ENCODE results near the gene NLK. TPM values are rescaled to one million over a fixed set of nuclear protein-coding genes. Genes with fewer than 3 reads are reported as not detected.

Gene NLK
- polyA plus RNA-seq, 1 donor from 2014 or later, result 81.7 TPM

DNA sequence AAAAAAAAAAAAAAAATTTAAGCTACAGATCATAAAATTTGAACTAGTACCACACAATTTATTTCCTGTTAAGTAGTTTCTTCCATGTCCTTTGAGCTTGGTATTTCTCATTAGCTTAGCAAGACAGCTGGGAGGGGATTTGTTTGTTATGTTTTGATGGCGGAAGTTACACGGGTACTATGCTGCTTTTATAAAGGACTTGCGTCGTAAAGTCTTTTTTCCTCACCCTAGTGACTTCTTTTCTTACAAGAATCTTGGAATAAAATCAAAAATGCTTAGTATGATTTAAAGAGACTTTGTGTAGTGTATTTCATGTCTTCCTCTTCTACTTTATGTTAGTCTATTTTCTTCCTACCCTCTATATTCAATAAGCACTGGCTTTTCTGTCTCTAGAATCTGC is 89.1 kb downstream of the NLK start:
- Histone ChIP-seq H2AFZ (ENCODE audit: low read depth, low read length) (no peak overlapping the region), H3K36me3 (ENCODE audit: insufficient read depth, low read length) (no peaks in the 10 kb centered on the region), H3K9me3 (ENCODE audit: low read length) (no peaks in the 10 kb centered on the region), H3F3A (ENCODE audit: insufficient read depth, low read length, poor library complexity, severe bottlenecking) (no peaks in the 10 kb centered on the region), H3K79me2 (replicated peaks; ENCODE audit: insufficient read depth, low read length) (no peaks in the 10 kb centered on the region), H3K9ac (ENCODE audit: low read length) (no peak overlapping the region), H3K27me3 (ENCODE audit: insufficient read depth, low read depth, low read length) (no peaks in the 10 kb centered on the region), H3K27ac (ENCODE audit: low read length) (no peak overlapping the region), H3K4me3 (ENCODE audit: low read length) (no peak overlapping the region), H3K9me2 (ENCODE audit: insufficient read depth, low read length) (no peaks in the 10 kb centered on the region), H3K4me2 (ENCODE audit: low read length) (no peak overlapping the region), H4K20me1 (ENCODE audit: insufficient read depth) (no peaks in the 10 kb centered on the region)
- TF ChIP-seq TAF1 (IDR thresholded peaks at IDR 0.05; ENCODE audit: low read depth) (no peak), POLR2AphosphoS5 (IDR thresholded peaks at IDR 0.05) (no peak), MXI1 (conservative IDR thresholded peaks at IDR 0.05; ENCODE audit: poor library complexity, severe bottlenecking) (no peak), EZH2 (IDR thresholded peaks at IDR 0.05; ENCODE audit: borderline replicate concordance, insufficient read depth, low read length, poor library complexity, severe bottlenecking) (no peak), EP300 (conservative IDR thresholded peaks at IDR 0.05; ENCODE audit: poor library complexity, severe bottlenecking) (no peak), SMC3 (conservative IDR thresholded peaks at IDR 0.05; ENCODE audit: poor library complexity) (no peak), RAD21 (conservative IDR thresholded peaks at IDR 0.05) (no peak)
- TF ChIP-seq, protein P1, sequence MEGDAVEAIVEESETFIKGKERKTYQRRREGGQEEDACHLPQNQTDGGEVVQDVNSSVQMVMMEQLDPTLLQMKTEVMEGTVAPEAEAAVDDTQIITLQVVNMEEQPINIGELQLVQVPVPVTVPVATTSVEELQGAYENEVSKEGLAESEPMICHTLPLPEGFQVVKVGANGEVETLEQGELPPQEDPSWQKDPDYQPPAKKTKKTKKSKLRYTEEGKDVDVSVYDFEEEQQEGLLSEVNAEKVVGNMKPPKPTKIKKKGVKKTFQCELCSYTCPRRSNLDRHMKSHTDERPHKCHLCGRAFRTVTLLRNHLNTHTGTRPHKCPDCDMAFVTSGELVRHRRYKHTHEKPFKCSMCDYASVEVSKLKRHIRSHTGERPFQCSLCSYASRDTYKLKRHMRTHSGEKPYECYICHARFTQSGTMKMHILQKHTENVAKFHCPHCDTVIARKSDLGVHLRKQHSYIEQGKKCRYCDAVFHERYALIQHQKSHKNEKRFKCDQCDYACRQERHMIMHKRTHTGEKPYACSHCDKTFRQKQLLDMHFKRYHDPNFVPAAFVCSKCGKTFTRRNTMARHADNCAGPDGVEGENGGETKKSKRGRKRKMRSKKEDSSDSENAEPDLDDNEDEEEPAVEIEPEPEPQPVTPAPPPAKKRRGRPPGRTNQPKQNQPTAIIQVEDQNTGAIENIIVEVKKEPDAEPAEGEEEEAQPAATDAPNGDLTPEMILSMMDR (IDR thresholded peaks at IDR 0.05; ENCODE audit: poor library complexity, severe bottlenecking), result no peak
- TF ChIP-seq, protein P2, sequence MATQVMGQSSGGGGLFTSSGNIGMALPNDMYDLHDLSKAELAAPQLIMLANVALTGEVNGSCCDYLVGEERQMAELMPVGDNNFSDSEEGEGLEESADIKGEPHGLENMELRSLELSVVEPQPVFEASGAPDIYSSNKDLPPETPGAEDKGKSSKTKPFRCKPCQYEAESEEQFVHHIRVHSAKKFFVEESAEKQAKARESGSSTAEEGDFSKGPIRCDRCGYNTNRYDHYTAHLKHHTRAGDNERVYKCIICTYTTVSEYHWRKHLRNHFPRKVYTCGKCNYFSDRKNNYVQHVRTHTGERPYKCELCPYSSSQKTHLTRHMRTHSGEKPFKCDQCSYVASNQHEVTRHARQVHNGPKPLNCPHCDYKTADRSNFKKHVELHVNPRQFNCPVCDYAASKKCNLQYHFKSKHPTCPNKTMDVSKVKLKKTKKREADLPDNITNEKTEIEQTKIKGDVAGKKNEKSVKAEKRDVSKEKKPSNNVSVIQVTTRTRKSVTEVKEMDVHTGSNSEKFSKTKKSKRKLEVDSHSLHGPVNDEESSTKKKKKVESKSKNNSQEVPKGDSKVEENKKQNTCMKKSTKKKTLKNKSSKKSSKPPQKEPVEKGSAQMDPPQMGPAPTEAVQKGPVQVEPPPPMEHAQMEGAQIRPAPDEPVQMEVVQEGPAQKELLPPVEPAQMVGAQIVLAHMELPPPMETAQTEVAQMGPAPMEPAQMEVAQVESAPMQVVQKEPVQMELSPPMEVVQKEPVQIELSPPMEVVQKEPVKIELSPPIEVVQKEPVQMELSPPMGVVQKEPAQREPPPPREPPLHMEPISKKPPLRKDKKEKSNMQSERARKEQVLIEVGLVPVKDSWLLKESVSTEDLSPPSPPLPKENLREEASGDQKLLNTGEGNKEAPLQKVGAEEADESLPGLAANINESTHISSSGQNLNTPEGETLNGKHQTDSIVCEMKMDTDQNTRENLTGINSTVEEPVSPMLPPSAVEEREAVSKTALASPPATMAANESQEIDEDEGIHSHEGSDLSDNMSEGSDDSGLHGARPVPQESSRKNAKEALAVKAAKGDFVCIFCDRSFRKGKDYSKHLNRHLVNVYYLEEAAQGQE (IDR thresholded peaks at IDR 0.05; ENCODE audit: borderline replicate concordance), result no peak

DNA sequence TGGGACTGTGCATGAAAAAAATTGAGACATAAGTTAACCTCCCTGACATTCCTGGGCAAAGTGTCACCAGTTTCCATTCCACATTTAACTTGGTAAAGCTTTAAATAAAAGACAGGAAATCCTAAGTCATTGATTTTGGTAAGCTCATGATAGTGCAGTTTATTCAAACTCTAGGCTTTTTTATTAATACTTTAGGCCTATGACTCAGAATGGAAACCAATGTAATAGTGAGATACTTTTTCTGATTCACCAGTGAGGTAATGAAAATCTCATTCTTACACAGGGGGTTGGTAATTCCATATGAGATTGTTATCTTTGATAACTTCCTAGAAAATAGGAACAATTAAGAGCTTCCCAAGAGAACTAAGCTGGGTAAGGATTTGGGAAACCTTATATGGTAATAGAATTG is 91.1 kb downstream of the NLK start:
- H3K4me2 ChIP-seq (ENCODE audit: low read length), result no peak overlapping the region
- no peaks in the 10 kb centered on the region for H3K36me3 ChIP-seq (ENCODE audit: insufficient read depth, low read length)
- no peak for TF ChIP-seq TAF1 (IDR thresholded peaks at IDR 0.05; ENCODE audit: low read depth)
- TF ChIP-seq, protein P1 (IDR thresholded peaks at IDR 0.05; ENCODE audit: poor library complexity, severe bottlenecking), result no peak
- TF ChIP-seq POLR2AphosphoS5 (IDR thresholded peaks at IDR 0.05), result no peak
- TF ChIP-seq MXI1 (conservative IDR thresholded peaks at IDR 0.05; ENCODE audit: poor library complexity, severe bottlenecking), result no peak
- TF ChIP-seq SMC3 (conservative IDR thresholded peaks at IDR 0.05; ENCODE audit: poor library complexity), result no peak
- TF ChIP-seq RAD21 (conservative IDR thresholded peaks at IDR 0.05), result no peak
- no peak for TF ChIP-seq EZH2 (IDR thresholded peaks at IDR 0.05; ENCODE audit: borderline replicate concordance, insufficient read depth, low read length, poor library complexity, severe bottlenecking)
- TF ChIP-seq, protein P2 (IDR thresholded peaks at IDR 0.05; ENCODE audit: borderline replicate concordance), result no peak
- TF ChIP-seq EP300 (conservative IDR thresholded peaks at IDR 0.05; ENCODE audit: poor library complexity, severe bottlenecking), result no peak
- H3K4me3 ChIP-seq (ENCODE audit: low read length), result no peak overlapping the region
- H3F3A ChIP-seq (ENCODE audit: insufficient read depth, low read length, poor library complexity, severe bottlenecking), result no peaks in the 10 kb centered on the region
- no peak overlapping the region for H2AFZ ChIP-seq (ENCODE audit: low read depth, low read length)
- no peak overlapping the region for H3K27ac ChIP-seq (ENCODE audit: low read length)
- no peaks in the 10 kb centered on the region for H3K27me3 ChIP-seq (ENCODE audit: insufficient read depth, low read depth, low read length)
- no peaks in the 10 kb centered on the region for H4K20me1 ChIP-seq (ENCODE audit: insufficient read depth)
- no peaks in the 10 kb centered on the region for H3K9me2 ChIP-seq (ENCODE audit: insufficient read depth, low read length)
- no peaks in the 10 kb centered on the region for H3K79me2 ChIP-seq (replicated peaks; ENCODE audit: insufficient read depth, low read length)
- no peaks in the 10 kb centered on the region for H3K9me3 ChIP-seq (ENCODE audit: low read length)
- H3K9ac ChIP-seq (ENCODE audit: low read length), result no peak overlapping the region

All from neural cell (in vitro differentiated cells).